ENCODE results near the gene CYP4F8.

DNA sequence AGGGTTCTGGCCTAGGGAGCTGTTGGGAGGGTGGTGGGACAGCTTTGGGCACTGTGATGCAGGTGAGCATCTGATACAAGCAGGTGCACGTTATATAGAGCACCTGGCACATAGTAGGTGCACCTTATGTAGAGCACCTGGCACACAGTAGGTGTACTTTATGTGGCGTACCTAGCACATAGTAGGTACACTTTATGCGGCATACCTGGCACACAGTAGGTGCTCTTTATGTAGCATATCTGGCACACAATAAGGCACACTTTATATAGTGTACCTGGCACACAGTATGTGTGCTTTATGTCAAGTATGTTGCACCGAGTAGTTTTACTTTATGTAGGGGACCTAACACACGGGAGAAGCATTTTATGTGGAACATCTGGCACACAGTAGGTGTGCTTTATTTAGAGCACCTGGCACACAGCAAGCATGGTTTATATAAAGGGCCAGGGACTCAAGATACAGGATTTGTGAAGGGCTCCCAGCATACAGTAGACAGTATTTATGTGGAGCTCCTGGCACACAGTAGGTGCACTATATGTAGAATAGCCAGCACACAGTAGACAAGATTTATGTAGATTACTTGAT is 56.3 kb downstream of the CYP4F8 start:
- TF ChIP-seq, protein P1, sequence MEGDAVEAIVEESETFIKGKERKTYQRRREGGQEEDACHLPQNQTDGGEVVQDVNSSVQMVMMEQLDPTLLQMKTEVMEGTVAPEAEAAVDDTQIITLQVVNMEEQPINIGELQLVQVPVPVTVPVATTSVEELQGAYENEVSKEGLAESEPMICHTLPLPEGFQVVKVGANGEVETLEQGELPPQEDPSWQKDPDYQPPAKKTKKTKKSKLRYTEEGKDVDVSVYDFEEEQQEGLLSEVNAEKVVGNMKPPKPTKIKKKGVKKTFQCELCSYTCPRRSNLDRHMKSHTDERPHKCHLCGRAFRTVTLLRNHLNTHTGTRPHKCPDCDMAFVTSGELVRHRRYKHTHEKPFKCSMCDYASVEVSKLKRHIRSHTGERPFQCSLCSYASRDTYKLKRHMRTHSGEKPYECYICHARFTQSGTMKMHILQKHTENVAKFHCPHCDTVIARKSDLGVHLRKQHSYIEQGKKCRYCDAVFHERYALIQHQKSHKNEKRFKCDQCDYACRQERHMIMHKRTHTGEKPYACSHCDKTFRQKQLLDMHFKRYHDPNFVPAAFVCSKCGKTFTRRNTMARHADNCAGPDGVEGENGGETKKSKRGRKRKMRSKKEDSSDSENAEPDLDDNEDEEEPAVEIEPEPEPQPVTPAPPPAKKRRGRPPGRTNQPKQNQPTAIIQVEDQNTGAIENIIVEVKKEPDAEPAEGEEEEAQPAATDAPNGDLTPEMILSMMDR (IDR thresholded peaks at IDR 0.05; ENCODE audit: low read depth, low read length) = no peak
- no peak for TF ChIP-seq EZH2phosphoT487 (IDR thresholded peaks at IDR 0.05; ENCODE audit: low read depth)

Measured in OCI-LY3 (cell line).